Type B pancreatic cell (in vitro differentiated cells): Measurements from ENCODE around the gene TRIM44. TPM values are rescaled to one million over a fixed set of nuclear protein-coding genes. Genes with fewer than 3 reads are reported as not detected.

Experiments
- DNase-seq: peaks from one replicate; pipeline ENCODE4 v3.0.0; 2021; ENCODE audit warnings: mixed read lengths; ENCODE audit not compliant: unreplicated experiment; ENCODE audit errors: extremely low spot score
- H3K27ac Mint-ChIP-seq: 2 replicates; pipeline ENCODE4 v1.8.0; 2021; ENCODE audit warnings: mild to moderate bottlenecking, mixed read lengths
- H3K27me3 Mint-ChIP-seq: 2 replicates; pipeline ENCODE4 v1.8.0; 2021; ENCODE audit warnings: mixed read lengths
- H3K36me3 Mint-ChIP-seq: 2 replicates; pipeline ENCODE4 v1.8.0; 2021; ENCODE audit warnings: mixed read lengths
- H3K4me1 Mint-ChIP-seq: one replicate; pipeline ENCODE4 v1.8.0; 2021; ENCODE audit warnings: mixed read lengths; ENCODE audit not compliant: unreplicated experiment
- H3K4me3 Mint-ChIP-seq: 2 replicates; pipeline ENCODE4 v1.8.0; 2021; ENCODE audit warnings: mild to moderate bottlenecking, mixed read lengths
- H3K9me3 Mint-ChIP-seq: 2 replicates; pipeline ENCODE4 v1.8.0; 2021; ENCODE audit warnings: mixed read lengths
- total RNA-seq: library from RNA; stranded (reverse); gene quantifications from 2 replicates; pipeline ENCODE4 v1.2.1, GENCODE V29; 2021; ENCODE audit warnings: low replicate concordance
- TF ChIP-seq, protein P1 (sequence below): fragments of 200-600 bp; sonication (generic); conservative IDR thresholded peaks from 2 replicates; pipeline ENCODE4 v1.5.0; 2021; ENCODE audit warnings: antibody characterized with exemption, mild to moderate bottlenecking

TRIM44 gene
- total RNA-seq, 1 donor from 2014 or later = 70.6 TPM

DNA sequence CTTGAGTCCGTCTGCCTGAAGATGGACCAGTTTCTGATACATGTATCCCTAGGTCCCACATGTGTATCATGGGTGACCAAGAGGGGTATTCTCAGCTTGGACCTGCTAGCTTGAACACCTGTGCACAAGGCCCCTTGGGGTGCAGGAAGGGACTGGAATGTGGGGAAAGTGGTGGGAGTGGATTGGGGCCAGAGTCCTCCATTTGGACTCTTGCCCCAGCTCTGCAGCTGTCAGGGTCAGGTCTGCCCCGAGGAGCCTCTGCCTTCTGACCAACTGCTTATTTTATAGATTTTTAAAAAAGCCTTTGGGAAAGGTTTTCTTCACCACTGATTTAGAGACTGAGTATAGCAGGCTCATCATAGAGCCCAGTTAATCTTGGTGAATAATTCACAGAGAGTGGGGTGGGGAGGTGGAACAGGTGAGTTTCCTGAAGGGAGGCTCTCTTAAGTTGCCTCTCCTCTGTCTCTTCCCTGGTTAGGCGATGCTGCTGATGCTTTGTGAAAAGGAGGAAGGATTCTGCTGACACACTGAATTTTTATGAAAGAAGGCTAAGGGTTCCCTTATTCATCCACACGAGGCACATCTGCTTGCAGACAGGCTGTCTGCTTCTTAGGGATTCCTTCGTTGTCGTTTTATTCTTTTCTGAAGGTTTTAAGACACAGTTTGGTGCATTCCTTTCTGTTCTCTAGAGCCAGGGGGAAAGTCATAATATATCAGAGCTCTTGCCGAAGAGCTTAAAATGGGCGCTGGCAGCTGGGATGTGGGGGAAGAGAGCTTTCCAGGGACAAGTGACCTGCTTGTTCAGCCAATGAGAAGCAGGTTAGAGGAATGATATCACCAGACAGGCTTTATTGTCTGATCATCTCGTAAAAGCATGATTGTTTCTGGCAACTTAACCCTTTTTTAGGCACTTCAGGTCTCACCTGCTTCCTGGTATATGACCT is 19.9 kb downstream of the TRIM44 start:
- H3K27me3 Mint-ChIP-seq = no peaks in the 10 kb centered on the region
- no peak for DNase-seq
- H3K27ac Mint-ChIP-seq = peak overlapping the region; percentile 75
- H3K4me1 Mint-ChIP-seq = peaks cover 19% of the 10 kb centered on the region
- peaks cover 14% of the 10 kb centered on the region for H3K36me3 Mint-ChIP-seq
- H3K4me3 Mint-ChIP-seq = peak overlapping the region; percentile 59
- no peaks in the 10 kb centered on the region for H3K9me3 Mint-ChIP-seq
- TF ChIP-seq, protein P1, sequence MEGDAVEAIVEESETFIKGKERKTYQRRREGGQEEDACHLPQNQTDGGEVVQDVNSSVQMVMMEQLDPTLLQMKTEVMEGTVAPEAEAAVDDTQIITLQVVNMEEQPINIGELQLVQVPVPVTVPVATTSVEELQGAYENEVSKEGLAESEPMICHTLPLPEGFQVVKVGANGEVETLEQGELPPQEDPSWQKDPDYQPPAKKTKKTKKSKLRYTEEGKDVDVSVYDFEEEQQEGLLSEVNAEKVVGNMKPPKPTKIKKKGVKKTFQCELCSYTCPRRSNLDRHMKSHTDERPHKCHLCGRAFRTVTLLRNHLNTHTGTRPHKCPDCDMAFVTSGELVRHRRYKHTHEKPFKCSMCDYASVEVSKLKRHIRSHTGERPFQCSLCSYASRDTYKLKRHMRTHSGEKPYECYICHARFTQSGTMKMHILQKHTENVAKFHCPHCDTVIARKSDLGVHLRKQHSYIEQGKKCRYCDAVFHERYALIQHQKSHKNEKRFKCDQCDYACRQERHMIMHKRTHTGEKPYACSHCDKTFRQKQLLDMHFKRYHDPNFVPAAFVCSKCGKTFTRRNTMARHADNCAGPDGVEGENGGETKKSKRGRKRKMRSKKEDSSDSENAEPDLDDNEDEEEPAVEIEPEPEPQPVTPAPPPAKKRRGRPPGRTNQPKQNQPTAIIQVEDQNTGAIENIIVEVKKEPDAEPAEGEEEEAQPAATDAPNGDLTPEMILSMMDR = no peak

DNA sequence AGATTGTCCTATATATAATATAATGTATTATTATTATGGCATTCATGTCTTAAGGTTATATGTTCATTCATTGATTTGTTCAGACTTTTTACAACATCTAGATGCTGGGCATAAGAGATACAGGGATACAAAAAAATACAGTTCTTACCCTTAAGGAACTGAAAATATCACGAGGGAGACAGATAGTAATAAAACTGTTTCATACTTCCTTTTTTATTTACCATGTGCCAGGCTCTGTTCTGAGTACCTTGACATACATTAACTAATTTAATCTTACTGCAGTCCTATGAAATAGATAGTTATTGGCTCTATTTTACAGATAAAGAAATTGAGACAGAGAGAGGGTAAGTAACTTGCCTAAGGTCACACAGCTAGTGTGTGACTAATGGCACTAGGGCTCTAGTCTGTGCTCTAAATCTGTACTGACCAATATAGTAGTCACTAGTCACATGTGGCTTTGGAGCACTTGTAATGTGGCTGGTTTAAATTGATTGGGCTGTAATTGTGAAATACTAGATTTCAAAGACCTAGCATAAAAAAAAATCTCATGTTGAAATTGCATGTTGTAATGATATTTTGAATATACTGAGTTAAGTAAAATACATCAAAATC is 21.3 kb downstream of the TRIM44 start:
- H3K4me3 Mint-ChIP-seq = no peak overlapping the region
- TF ChIP-seq, protein P1 = no peak
- no peak overlapping the region for H3K27ac Mint-ChIP-seq
- H3K4me1 Mint-ChIP-seq = peaks cover 19% of the 10 kb centered on the region
- H3K27me3 Mint-ChIP-seq = no peaks in the 10 kb centered on the region
- no peak for DNase-seq
- H3K36me3 Mint-ChIP-seq = peaks cover 12% of the 10 kb centered on the region
- H3K9me3 Mint-ChIP-seq = no peaks in the 10 kb centered on the region

DNA sequence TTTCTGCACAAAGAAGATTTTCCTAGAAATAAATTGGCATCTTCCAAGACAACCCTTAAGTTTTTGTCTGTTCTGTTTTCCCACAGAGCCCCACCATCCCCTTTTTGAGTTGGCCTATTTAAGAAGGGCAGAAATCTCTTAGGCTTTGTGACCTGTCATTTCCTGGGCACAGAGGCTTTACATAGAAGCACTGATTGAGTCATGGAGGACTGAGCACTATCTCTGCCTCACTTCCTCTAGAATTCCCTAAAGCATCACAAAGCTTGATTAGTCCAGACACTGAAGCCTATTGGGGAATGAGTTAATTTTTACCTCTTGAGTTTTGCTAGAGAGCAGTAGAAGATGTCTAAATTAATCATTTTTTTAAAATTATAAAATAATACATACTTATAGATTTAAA is 25.4 kb downstream of the TRIM44 start:
- Mint-ChIP-seq H3K4me1 (peaks cover 6% of the 10 kb centered on the region), H3K9me3 (no peaks in the 10 kb centered on the region), H3K27me3 (no peaks in the 10 kb centered on the region), H3K27ac (no peak overlapping the region), H3K4me3 (no peak overlapping the region), H3K36me3 (peaks cover 18% of the 10 kb centered on the region)
- TF ChIP-seq, protein P1 = no peak
- no peak for DNase-seq

DNA sequence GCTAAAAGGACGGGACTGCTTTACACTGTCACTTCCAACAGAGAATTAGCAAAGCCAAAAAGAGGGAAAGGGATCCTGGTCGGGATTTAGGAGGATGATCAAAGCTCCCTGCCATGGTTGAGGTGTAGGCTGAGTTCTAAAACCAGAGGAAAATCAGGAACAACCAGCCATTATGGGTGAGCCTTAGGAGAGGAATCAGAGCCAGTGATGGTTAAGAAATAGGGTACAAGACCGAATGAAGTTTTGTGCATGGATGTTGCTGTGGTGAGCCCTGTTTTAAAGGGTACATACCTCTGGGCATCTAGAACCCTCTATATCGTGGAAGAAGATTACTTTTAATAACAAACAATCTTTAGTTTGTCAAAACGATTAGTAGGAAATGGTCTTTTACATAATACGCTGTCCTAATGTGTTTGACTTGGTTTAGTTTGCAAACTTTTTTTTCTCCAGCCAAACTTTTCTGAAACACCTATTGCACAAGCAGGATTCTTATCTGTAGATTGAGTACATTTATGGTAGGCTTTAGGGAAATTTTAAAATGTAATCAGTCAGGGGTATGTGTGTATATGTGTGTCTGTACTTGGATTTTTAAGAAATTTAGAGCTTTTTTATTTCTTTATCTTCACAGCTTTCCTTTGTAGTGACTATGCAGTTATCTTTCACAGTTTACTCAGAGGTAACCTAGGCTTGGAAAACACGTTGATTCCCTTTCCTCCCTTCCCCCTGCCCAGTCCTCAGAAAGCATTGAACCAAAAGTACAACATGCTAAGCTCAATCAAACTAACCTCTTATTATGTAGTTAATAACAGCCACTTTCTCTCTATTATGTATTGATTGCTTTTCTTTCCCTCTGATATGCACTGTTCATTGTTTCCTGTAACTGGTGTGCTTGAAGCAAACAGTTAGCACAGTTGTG is 26.8 kb downstream of the TRIM44 start:
- Mint-ChIP-seq H3K27ac (no peak overlapping the region), H3K9me3 (no peaks in the 10 kb centered on the region), H3K27me3 (no peaks in the 10 kb centered on the region), H3K4me1 (peaks cover 6% of the 10 kb centered on the region), H3K4me3 (no peak overlapping the region), H3K36me3 (peaks cover 25% of the 10 kb centered on the region)
- TF ChIP-seq, protein P1 = no peak
- no peak for DNase-seq

DNA sequence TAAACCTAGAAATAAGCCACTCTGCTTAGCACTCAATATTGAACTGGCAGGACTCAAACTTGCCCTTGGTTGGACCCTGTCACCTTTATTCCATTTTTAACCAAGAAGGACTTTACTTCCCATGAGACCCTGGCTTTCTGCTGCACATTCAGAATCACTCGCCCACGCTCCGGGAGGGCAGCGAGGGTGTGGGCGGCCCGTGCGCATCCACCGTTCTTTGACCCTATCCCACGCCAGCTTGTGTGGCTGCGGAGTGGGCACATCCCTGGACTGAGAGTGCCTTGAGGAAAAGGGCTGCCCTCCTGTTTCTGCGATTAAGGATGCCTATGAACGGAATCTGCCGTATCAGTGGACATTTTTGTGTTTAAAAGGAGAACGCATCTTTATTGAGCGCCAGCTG is 39.6 kb downstream of the TRIM44 start:
- TF ChIP-seq, protein P1 = no peak
- Mint-ChIP-seq H3K4me1 (no peaks in the 10 kb centered on the region), H3K9me3 (no peaks in the 10 kb centered on the region), H3K27ac (no peak overlapping the region), H3K27me3 (no peaks in the 10 kb centered on the region), H3K4me3 (no peak overlapping the region), H3K36me3 (peaks cover 21% of the 10 kb centered on the region)
- no peak for DNase-seq
